GM03348 (cell line): ENCODE results near the gene TBC1D22A.
A peak's percentile ranks its signal among the peaks of the same experiment; 100 is the strongest.

Experiments
- DNase-seq: peaks from one replicate; pipeline ENCODE4 v3.0.0; 2012; ENCODE audit warnings: low spot score

TBC1D22A gene

GRCh38 chr22:46860562-46860961, 98.1 kb downstream of the TBC1D22A start:
- no peak for DNase-seq

- DNase-seq, result no peak
Measured at GRCh38 chr22:46861468-46862367, 99.3 kb downstream of the TBC1D22A start.

GRCh38 chr22:46862418-46863324, 100.2 kb downstream of the TBC1D22A start:
- DNase-seq, result no peak

GRCh38 chr22:46863794-46864193, 101.3 kb downstream of the TBC1D22A start:
- DNase-seq, result no peak

- no peak for DNase-seq
Measured at GRCh38 chr22:46864314-46865051, 102.0 kb downstream of the TBC1D22A start.

GRCh38 chr22:46865052-46865434, 102.6 kb downstream of the TBC1D22A start:
- DNase-seq, result no peak

- no peak for DNase-seq
Measured at GRCh38 chr22:46865642-46866041, 103.2 kb downstream of the TBC1D22A start.

GRCh38 chr22:46866591-46866990, 104.1 kb downstream of the TBC1D22A start:
- peak; percentile 94 for DNase-seq

GRCh38 chr22:46867106-46867505, 104.7 kb downstream of the TBC1D22A start:
- no peak for DNase-seq

GRCh38 chr22:46869329-46869728, 106.9 kb downstream of the TBC1D22A start:
- no peak for DNase-seq

- DNase-seq, result no peak
Measured at GRCh38 chr22:46869831-46870441, 107.5 kb downstream of the TBC1D22A start.

- DNase-seq, result no peak
Measured at GRCh38 chr22:46871826-46872225, 109.4 kb downstream of the TBC1D22A start.

GRCh38 chr22:46875089-46875488, 112.6 kb downstream of the TBC1D22A start:
- DNase-seq, result no peak

- DNase-seq, result no peak
Measured at GRCh38 chr22:46876357-46876934, 114.0 kb downstream of the TBC1D22A start.

GRCh38 chr22:46878191-46878948, 115.9 kb downstream of the TBC1D22A start:
- no peak for DNase-seq

- no peak for DNase-seq
Measured at GRCh38 chr22:46879083-46879482, 116.6 kb downstream of the TBC1D22A start.

- peak; percentile 30 for DNase-seq
Measured at GRCh38 chr22:46881373-46882118, 119.1 kb downstream of the TBC1D22A start.

- no peak for DNase-seq
Measured at GRCh38 chr22:46883092-46883910, 120.9 kb downstream of the TBC1D22A start.

- no peak for DNase-seq
Measured at GRCh38 chr22:46884365-46884764, 121.9 kb downstream of the TBC1D22A start.
